K562 (cell line): Measurements from ENCODE around the gene GPR108. TPM values are rescaled to one million over a fixed set of nuclear protein-coding genes. Genes with fewer than 3 reads are reported as not detected.
A peak's percentile ranks its signal among the peaks of the same experiment; 100 is the strongest.

Experiments
- ATAC-seq: fragments of 200-7000 bp; cut with Tn5 transposase; 3 replicates; pipeline ENCODE4 v1.9.1; 2020; ENCODE audit warnings: moderate library complexity
- BruUV-seq: library from RNA; stranded (reverse); fragments of 400-500 nt; replicated peaks from 2 replicates; lab custom pipeline; 2021; lab: Mats Ljungman, UMichigan
- CTCF ChIA-PET: fragments of 300-600 bp; formaldehyde crosslinking; extraction: SDS; loops from one replicate; lab custom pipeline; 2021; ENCODE audit warnings: low intra/inter-chr PET ratio; lab: Yijun Ruan, JAX
- POLR2A ChIA-PET: fragments of 300-600, 350-650 bp; sonication (Branson Sonifier 250); formaldehyde crosslinking; extraction: SDS; loops from one replicate; lab custom pipeline; 2021; ENCODE audit warnings: antibody characterized with exemption, inconsistent platforms; lab: Yijun Ruan, JAX
- DNase-seq, 4 experiments: peaks; one replicate each; pipeline versions ENCODE4 v3.0.0 to v3.0.0-alpha.2; 2011 to 2018; ENCODE audit warnings: low spot score in 3 of 4, mixed read lengths in 3 of 4; ENCODE audit errors: extremely low read depth in 1 of 4
- FAIRE-seq: peaks from 2 replicates; lab custom pipeline; 2011; peaks lifted over from hg19 to GRCh38; lab: Jason Lieb, UNC
- H2AFZ ChIP-seq: 2 replicates; pipeline ENCODE4 v1.6.0; 2011; ENCODE audit warnings: low read depth, low read length, control low read depth, inconsistent platforms
- H3K27ac ChIP-seq: fragments of 200-600 bp; 3 replicates; pipeline ENCODE4 v1.8.0; 2011; ENCODE audit warnings: low read depth, mild to moderate bottlenecking, control low read depth, inconsistent platforms, low read length, moderate library complexity, mixed read lengths; ENCODE audit errors: extremely low read depth
- H3K27me3 ChIP-seq, 2 experiments: fragments of 300-600 bp in 1 of 2; 2 replicates in 1 of 2; 3 replicates in 1 of 2; pipeline versions ENCODE4 v1.6.0 to v1.8.0; 2011; ENCODE audit warnings: inconsistent platforms in 2 of 2, low read length in 2 of 2, mild to moderate bottlenecking in 1 of 2, mixed read lengths in 1 of 2, moderate library complexity in 1 of 2; ENCODE audit not compliant: control insufficient read depth in 2 of 2, insufficient read depth in 2 of 2
- H3K36me3 ChIP-seq: fragments of 300-600 bp; 3 replicates; pipeline ENCODE4 v1.8.0; 2011; ENCODE audit warnings: mild to moderate bottlenecking, low read length, inconsistent platforms; ENCODE audit not compliant: control insufficient read depth, insufficient read depth
- H3K4me1 ChIP-seq, 2 experiments: fragments of 200-600 bp in 1 of 2; replicated peaks in 1 of 2; 2 replicates in 1 of 2; 3 replicates in 1 of 2; pipeline versions ENCODE4 v1.5.1 to v1.8.0; 2011; ENCODE audit warnings: inconsistent platforms in 2 of 2, low read length in 2 of 2, mild to moderate bottlenecking in 1 of 2, mixed read lengths in 1 of 2, moderate library complexity in 1 of 2; ENCODE audit not compliant: control insufficient read depth in 2 of 2, insufficient read depth in 2 of 2
- H3K4me2 ChIP-seq: 2 replicates; pipeline ENCODE4 v1.6.1; 2011; ENCODE audit warnings: low read length, control low read depth, inconsistent platforms, mixed read lengths; ENCODE audit not compliant: insufficient read depth
- H3K4me3 ChIP-seq: fragments of 200-600 bp; sonication (generic), shearing (Covaris generic); 2 replicates; pipeline ENCODE4 v1.5.1; 2016; ENCODE audit warnings: control low read depth, inconsistent platforms
- H3K79me2 ChIP-seq: fragments of 200-600 bp; 3 replicates; pipeline ENCODE4 v1.8.0; 2011; ENCODE audit warnings: low read length, inconsistent platforms; ENCODE audit not compliant: control insufficient read depth, insufficient read depth
- H3K9ac ChIP-seq, 2 experiments: 2 replicates each; pipeline versions ENCODE4 v1.6.0 to v1.6.1; 2011; ENCODE audit warnings: low read depth in 2 of 2, low read length in 2 of 2, control low read depth in 1 of 2, inconsistent platforms in 1 of 2, mild to moderate bottlenecking in 1 of 2, mixed read lengths in 1 of 2; ENCODE audit not compliant: insufficient read depth in 1 of 2
- H3K9me1 ChIP-seq: one replicate; pipeline ENCODE4 v1.6.0; 2011; ENCODE audit warnings: inconsistent platforms, mild to moderate bottlenecking, low read length, moderate library complexity; ENCODE audit not compliant: control insufficient read depth, insufficient read depth
- H3K9me3 ChIP-seq: replicated peaks from 2 replicates; pipeline ENCODE4 v1.5.1; 2011; ENCODE audit warnings: low read depth, low read length, inconsistent platforms; ENCODE audit not compliant: control insufficient read depth, insufficient read depth
- H4K20me1 ChIP-seq: replicated peaks from 2 replicates; pipeline ENCODE4 v1.6.1; 2011; ENCODE audit warnings: low read length, inconsistent platforms, mixed read lengths; ENCODE audit not compliant: control insufficient read depth, insufficient read depth
- CEBPB ChIP-seq: fragments of 450-650 bp; IDR thresholded peaks from 2 replicates; pipeline ENCODE4 v1.6.1; 2016; ENCODE audit warnings: missing genetic modification characterization, missing compliant biosample characterization
- CTBP1 ChIP-seq: fragments of 450-650 bp; IDR thresholded peaks from 2 replicates; pipeline ENCODE4 v1.6.1; 2016; ENCODE audit warnings: borderline replicate concordance
- MYC ChIP-seq, 2 experiments: fragments of 250-450 bp in 1 of 2; sonication (Bioruptor Pico) in 1 of 2; IDR thresholded peaks; 2 replicates each; pipeline versions ENCODE4 v1.5.1 to v1.6.1; 2012 to 2021; ENCODE audit warnings: low read depth in 2 of 2, borderline replicate concordance in 1 of 2, improper control_type of control experiment in 1 of 2, low read length in 1 of 2, mild to moderate bottlenecking in 1 of 2, moderate library complexity in 1 of 2
- RBM17 ChIP-seq: fragments of 200-400 bp; formaldehyde crosslinking; IDR thresholded peaks from 2 replicates; pipeline ENCODE4 v1.6.1; 2017; ENCODE audit warnings: low read depth, mild to moderate bottlenecking, low read length, borderline replicate concordance
- RCOR1 ChIP-seq, 2 experiments: IDR thresholded peaks; 2 replicates each; pipeline ENCODE4 v1.6.1; 2012; ENCODE audit warnings: low read depth in 2 of 2, low read length in 2 of 2, borderline replicate concordance in 1 of 2, improper control_type of control experiment in 1 of 2
- RHOXF2B ChIP-seq: fragments of 250-450 bp; sonication (Bioruptor Pico); conservative IDR thresholded peaks from 2 replicates; pipeline ENCODE4 v1.5.1; 2021
- ZBTB7A ChIP-seq: IDR thresholded peaks from 2 replicates; pipeline ENCODE4 v1.6.1; 2011; ENCODE audit warnings: low read depth, mild to moderate bottlenecking, low read length, moderate library complexity, borderline replicate concordance; ENCODE audit not compliant: control insufficient read depth
- ZNF586 ChIP-seq: fragments of 450-650 bp; formaldehyde crosslinking; conservative IDR thresholded peaks from 2 replicates; pipeline ENCODE4 v1.4.0; 2020; ENCODE audit warnings: mild to moderate bottlenecking, moderate library complexity
- WGBS: fragments of 100-300 bp; shearing (Covaris generic); methylation state at CpG from one replicate; pipeline ENCODE4 v1.1.6; 2016; ENCODE audit warnings: low coverage, mixed read lengths; ENCODE audit not compliant: insufficient coverage; ENCODE audit errors: missing lambda C conversion rate; 5-methylcytosine and 5-hydroxymethylcytosine counted together
- in situ Hi-C: fragments of 300-500 bp; cut with MboI; formaldehyde crosslinking; loops from 4 replicates; pipeline ENCODE4 v1.15.0; 2018; ENCODE audit warnings: inconsistent platforms, mixed read lengths
- intact Hi-C: fragments of 100-400 bp; cut with micrococcal nuclease; formaldehyde crosslinking; loops from 2 replicates; pipeline ENCODE4 v1.14.2; 2022
- polyA plus RNA-seq, 8 experiments: library from polyadenylated mRNA; depleted of rRNA in 4 of 8; stranded (reverse) in 5 of 8; unstranded in 3 of 8; fragments of >200 nt; fragmentation: Nextera tagmentation in 2 of 8; fragmentation: Illumina TruSeq in 1 of 8; extraction: Ambion mirVana in 2 of 8; extraction: Trizol in 1 of 8; gene quantifications; 2 replicates each; pipeline versions ENCODE4 v1.2.1 to v1.2.3, GENCODE V29; 2011 to 2014; ENCODE audit warnings: inconsistent platforms in 1 of 8, missing spikeins in 1 of 8
- total RNA-seq, 7 experiments: library from RNA; depleted of rRNA in 6 of 7; stranded (reverse); fragments of >200 nt in 6 of 7; fragmentation: Illumina TruSeq in 2 of 7; extraction: Trizol in 2 of 7; gene quantifications; 2 replicates each; pipeline versions ENCODE4 v1.2.1 to v1.2.3, GENCODE V29; 2011 to 2021; ENCODE audit warnings: low replicate concordance in 1 of 7
- TF ChIP-seq, protein P1 (sequence below), 2 experiments: IDR thresholded peaks; 2 replicates each; pipeline ENCODE4 v1.6.1; 2012; ENCODE audit warnings: improper control_type of control experiment in 2 of 2, low read depth in 2 of 2, low read length in 2 of 2, borderline replicate concordance in 1 of 2

Gene GPR108
- total and polyA plus RNA-seq, 9 of the 15 experiments (the other 6 are each of a cell fraction or from before 2014, with no cell fraction given), result 2.4 to 33.2 (median 24.4) TPM

DNA sequence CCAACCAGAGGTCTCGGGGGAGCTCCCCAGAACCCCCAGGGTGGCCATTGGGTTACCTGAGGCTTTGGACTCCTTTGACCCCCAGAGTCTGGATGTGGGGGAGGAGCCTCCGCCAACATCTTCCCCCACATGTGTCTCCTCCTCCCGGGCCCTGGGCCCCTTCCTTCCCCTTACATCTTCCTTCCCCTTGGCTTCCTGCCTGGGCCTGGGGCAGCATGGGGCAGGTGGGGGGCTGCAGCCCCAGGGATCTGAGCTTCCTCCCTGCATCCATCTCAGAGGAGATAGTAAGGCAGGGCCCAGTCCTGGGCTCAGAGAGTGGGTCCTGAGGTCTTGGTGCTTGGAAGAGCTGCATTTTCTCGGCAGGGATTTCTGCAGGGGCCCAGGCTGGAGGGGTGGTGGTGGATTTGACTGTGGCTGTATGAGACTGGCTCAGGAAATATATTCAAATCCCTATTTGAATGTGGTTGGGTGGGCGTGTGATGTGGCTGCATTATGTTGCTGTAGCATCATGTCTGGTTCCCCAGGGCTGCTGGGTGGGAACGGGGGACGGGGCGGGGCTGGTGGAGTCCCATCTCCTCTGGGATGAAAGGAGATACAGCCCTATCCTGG lies 36.0 kb upstream of the GPR108 start:
- BruUV-seq, result no TSS peak
- in situ Hi-C loops (no loop called here), intact Hi-C loops (loop anchor here (2.0 kb wide), 1 partner anchor 37 kb away; the partner anchor contains the start of gene GPR108)
- H3K9me3 ChIP-seq, result no peaks in the 10 kb centered on the region
- H3K9ac ChIP-seq, result peak overlapping the region; percentile 54 to 94
- H3K4me1 ChIP-seq, result peaks cover 4 to 29% of the 10 kb centered on the region in 2 experiments; a peak in 4 of 5 replicates
- peak overlapping the region; percentile 90 for H3K4me2 ChIP-seq
- no peaks in the 10 kb centered on the region for H3K36me3 ChIP-seq
- FAIRE-seq (no peak), ATAC-seq (peak; percentile 59), DNase-seq (peak in 2 of 4 experiments; percentile 35 to 43)
- 40% methylated on average over 5 of the region's 8 CpGs for WGBS
- ChIA-PET CTCF (no interaction called here), POLR2A (interaction anchor here (0.6 to 1.7 kb wide), 2 partner anchors 13 to 619 kb away, joined by 3 to 8 read pairs; no protein-coding TSS in a partner anchor)
- peak overlapping the region; percentile 90 for H2AFZ ChIP-seq
- H4K20me1 ChIP-seq, result 0 out of 2 replicates have a peak, but pooled peaks cover 2% of the 10 kb centered on the region
- peaks cover 14% of the 10 kb centered on the region; the same call in 2 of the 3 replicates for H3K79me2 ChIP-seq
- H3K27me3 ChIP-seq, result no peaks in the 10 kb centered on the region
- H3K4me3 ChIP-seq, result peak overlapping the region; percentile 62
- no peaks in the 10 kb centered on the region for H3K9me1 ChIP-seq
- H3K27ac ChIP-seq, result no peak overlapping the region; the same call in 2 of the 3 replicates
- TF ChIP-seq RHOXF2B (CRISPR knock-in tag), result no peak
- TF ChIP-seq MYC (IDR thresholded peaks at IDR 0.05; ENCODE audit: low read depth, low read length), result peak; percentile 13; the same call in 1 of the 2 replicates
- no peak for TF ChIP-seq MYC (CRISPR knock-in tag; IDR thresholded peaks at IDR 0.05; ENCODE audit: borderline replicate concordance, low read depth)
- no peak for TF ChIP-seq CEBPB (tag)
- no peak for TF ChIP-seq RBM17
- no peak for TF ChIP-seq ZNF586 (CRISPR knock-in tag)
- TF ChIP-seq CTBP1, result 0 out of 2 replicates have a peak, but pooled peaks have one; percentile 34
- TF ChIP-seq, protein P1, sequence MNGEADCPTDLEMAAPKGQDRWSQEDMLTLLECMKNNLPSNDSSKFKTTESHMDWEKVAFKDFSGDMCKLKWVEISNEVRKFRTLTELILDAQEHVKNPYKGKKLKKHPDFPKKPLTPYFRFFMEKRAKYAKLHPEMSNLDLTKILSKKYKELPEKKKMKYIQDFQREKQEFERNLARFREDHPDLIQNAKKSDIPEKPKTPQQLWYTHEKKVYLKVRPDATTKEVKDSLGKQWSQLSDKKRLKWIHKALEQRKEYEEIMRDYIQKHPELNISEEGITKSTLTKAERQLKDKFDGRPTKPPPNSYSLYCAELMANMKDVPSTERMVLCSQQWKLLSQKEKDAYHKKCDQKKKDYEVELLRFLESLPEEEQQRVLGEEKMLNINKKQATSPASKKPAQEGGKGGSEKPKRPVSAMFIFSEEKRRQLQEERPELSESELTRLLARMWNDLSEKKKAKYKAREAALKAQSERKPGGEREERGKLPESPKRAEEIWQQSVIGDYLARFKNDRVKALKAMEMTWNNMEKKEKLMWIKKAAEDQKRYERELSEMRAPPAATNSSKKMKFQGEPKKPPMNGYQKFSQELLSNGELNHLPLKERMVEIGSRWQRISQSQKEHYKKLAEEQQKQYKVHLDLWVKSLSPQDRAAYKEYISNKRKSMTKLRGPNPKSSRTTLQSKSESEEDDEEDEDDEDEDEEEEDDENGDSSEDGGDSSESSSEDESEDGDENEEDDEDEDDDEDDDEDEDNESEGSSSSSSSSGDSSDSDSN (IDR thresholded peaks at IDR 0.05; ENCODE audit: borderline replicate concordance in 1 of 2, low read depth in 2 of 2, low read length in 2 of 2), result 0 out of 4 replicates have a peak, but pooled peaks of 1 of the 2 experiments have one; percentile 30
- peak; percentile 42; the same call in 1 of the 2 replicates for TF ChIP-seq ZBTB7A
- TF ChIP-seq RCOR1 (IDR thresholded peaks at IDR 0.05; ENCODE audit: borderline replicate concordance in 1 of 2, low read depth in 2 of 2, low read length in 2 of 2), result 0 out of 4 replicates have a peak, but pooled peaks of 1 of the 2 experiments have one; percentile 37
